Nephron progenitor cell (in vitro differentiated cells): ENCODE measurements around the gene PDLIM7.
A peak's percentile ranks its signal among the peaks of the same experiment; 100 is the strongest.

Experiments
- DNase-seq: peaks from one replicate; pipeline ENCODE4 v3.0.0; 2021
- H3K27ac Mint-ChIP-seq: 2 replicates; pipeline ENCODE4 v1.8.0; 2021; ENCODE audit warnings: mild to moderate bottlenecking, moderate library complexity, mixed read lengths
- H3K27me3 Mint-ChIP-seq: 2 replicates; pipeline ENCODE4 v1.8.0; 2021; ENCODE audit warnings: mild to moderate bottlenecking, low read depth, mixed read lengths; ENCODE audit not compliant: poor library complexity
- H3K36me3 Mint-ChIP-seq: 2 replicates; pipeline ENCODE4 v1.8.0; 2021; ENCODE audit warnings: low read depth, mixed read lengths
- H3K4me1 Mint-ChIP-seq: 2 replicates; pipeline ENCODE4 v1.8.0; 2021; ENCODE audit warnings: mixed read lengths
- H3K4me3 Mint-ChIP-seq: 2 replicates; pipeline ENCODE4 v1.8.0; 2021; ENCODE audit warnings: mild to moderate bottlenecking, moderate library complexity, mixed read lengths
- H3K9me3 Mint-ChIP-seq: 2 replicates; pipeline ENCODE4 v1.8.0; 2021; ENCODE audit warnings: mild to moderate bottlenecking, moderate library complexity, mixed read lengths
- TF ChIP-seq, protein P1 (sequence below): fragments of 200-600 bp; sonication (generic); IDR thresholded peaks from 2 replicates; pipeline ENCODE4 v1.5.0; 2021; ENCODE audit warnings: antibody characterized with exemption

Gene PDLIM7

DNA sequence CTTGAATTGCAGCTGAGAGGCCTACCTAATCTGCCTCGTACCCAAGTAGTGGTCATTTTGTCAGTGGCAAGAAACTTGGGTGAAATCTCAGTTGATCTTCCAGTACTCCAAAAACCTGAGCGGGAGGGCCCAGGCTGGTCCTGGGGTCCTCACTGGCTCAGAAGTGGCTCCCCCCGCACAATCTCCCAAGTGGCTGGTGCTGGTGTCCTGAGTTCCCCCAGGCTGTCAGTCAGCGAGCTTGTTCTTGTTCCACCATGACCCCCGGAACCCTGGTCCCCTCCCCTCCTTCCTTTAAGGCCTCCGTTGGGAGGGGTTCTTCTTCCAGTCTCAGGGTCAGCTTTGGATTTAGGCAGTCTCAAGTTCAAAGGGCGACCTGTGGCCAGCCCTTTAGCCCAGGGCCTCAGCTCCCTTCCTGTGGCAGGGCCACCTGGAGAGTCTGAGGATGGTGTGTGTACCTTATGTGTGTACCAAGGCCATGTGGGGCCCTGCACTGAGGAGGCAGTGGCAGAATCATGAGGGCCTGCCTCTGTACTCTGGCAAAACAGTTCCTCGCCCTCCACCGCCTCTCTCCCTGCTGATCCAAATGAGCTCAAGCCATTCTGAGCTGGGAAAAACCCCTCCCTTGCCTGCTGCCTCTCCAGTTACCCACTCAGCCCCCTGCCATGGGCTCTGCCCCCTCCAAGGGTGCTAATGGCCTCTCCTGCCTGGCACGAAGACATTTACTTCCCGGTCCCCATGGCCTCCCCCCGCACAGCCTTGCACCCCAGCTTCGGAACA, 19.5 kb downstream of the PDLIM7 start:
- Mint-ChIP-seq H3K36me3 (peaks cover 14% of the 10 kb centered on the region), H3K4me3 (no peak overlapping the region), H3K27ac (peak overlapping the region; percentile 88), H3K4me1 (peaks cover 65% of the 10 kb centered on the region), H3K27me3 (no peaks in the 10 kb centered on the region), H3K9me3 (no peaks in the 10 kb centered on the region)
- TF ChIP-seq, protein P1, sequence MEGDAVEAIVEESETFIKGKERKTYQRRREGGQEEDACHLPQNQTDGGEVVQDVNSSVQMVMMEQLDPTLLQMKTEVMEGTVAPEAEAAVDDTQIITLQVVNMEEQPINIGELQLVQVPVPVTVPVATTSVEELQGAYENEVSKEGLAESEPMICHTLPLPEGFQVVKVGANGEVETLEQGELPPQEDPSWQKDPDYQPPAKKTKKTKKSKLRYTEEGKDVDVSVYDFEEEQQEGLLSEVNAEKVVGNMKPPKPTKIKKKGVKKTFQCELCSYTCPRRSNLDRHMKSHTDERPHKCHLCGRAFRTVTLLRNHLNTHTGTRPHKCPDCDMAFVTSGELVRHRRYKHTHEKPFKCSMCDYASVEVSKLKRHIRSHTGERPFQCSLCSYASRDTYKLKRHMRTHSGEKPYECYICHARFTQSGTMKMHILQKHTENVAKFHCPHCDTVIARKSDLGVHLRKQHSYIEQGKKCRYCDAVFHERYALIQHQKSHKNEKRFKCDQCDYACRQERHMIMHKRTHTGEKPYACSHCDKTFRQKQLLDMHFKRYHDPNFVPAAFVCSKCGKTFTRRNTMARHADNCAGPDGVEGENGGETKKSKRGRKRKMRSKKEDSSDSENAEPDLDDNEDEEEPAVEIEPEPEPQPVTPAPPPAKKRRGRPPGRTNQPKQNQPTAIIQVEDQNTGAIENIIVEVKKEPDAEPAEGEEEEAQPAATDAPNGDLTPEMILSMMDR, result no peak
- DNase-seq, result no peak

DNA sequence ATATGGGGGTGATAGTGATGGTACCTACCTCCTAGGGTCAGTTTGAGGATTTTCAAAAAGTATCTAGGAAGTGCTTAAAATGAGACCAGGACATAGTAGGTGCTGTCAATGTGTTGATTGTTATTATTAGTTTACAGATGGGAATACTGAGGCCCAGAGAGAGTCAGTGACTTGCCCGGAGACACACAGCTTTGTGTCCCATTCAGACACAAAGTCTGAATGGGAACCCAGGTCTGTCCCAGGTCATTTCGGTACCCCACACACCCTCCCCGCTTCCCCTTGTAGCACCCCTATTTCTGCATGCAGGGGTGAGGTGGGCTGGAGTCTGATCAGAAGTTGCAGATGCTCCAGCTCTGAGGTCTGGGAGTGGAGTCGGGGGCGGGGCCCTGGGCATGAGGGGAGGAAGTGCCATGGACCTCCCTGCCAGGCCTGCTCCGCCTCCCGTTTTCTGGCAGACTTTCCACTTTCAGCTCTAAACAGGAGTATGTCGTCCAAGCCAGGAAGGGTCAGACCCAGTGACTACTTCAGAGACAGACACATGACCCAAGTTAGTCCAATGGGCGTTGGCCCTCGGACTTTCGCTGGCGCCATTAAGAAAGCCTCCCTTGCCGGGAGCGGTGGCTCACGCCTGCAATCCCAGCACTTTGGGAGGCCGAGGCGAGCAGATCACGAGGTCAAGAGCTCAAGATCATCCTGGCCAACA, 20.7 kb downstream of the PDLIM7 start:
- no peaks in the 10 kb centered on the region for H3K27me3 Mint-ChIP-seq
- H3K27ac Mint-ChIP-seq, result no peak overlapping the region
- H3K4me1 Mint-ChIP-seq, result peaks cover 66% of the 10 kb centered on the region
- no peak overlapping the region for H3K4me3 Mint-ChIP-seq
- peaks cover 7% of the 10 kb centered on the region for H3K36me3 Mint-ChIP-seq
- TF ChIP-seq, protein P1, result no peak
- DNase-seq, result no peak
- H3K9me3 Mint-ChIP-seq, result no peaks in the 10 kb centered on the region

DNA sequence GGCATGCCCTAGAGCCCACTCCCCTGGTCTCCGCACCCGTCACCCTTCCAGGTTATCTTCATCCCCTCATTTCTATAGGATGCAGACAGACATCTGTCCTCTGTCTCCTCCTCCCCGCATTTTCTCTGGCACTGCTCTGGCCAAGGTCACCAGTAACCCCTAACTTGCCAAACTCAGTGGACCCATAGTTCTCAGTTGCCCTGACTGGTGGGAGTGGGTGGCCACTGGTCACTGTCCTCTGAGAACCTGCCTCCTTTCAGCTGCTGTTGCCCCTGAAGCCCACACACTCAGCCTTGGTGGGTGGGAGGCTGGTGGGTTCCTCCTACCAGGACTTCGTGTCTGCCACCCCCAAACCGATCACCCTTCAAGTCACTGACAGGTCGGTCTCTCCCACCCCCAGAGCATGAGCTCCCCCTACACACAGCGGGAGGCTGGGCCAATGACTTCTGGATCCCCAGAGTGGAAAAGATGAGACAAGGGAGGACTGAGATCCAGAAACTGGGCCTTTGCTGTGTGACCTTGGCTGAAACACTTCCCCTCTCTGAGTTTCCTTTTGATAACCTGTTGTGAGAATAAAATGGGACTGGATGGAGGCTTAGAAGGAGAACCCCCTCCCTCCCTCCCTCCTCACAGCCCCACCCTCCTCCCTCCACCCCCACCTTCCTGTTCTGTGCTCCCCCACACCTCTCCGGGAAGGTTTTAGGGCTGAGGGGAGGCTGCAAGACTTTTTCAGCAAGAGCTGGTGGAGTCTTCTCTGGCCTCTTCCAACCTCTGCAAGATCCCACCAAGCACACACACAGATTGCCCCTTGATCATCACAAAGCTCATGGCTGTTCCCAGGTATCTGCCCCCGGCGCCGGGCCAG, 21.6 kb downstream of the PDLIM7 start:
- Mint-ChIP-seq H3K36me3 (peaks cover 7% of the 10 kb centered on the region), H3K27me3 (no peaks in the 10 kb centered on the region), H3K9me3 (no peaks in the 10 kb centered on the region), H3K27ac (no peak overlapping the region), H3K4me3 (peak overlapping the region; percentile 51), H3K4me1 (peaks cover 74% of the 10 kb centered on the region)
- TF ChIP-seq, protein P1, result no peak
- DNase-seq, result no peak

DNA sequence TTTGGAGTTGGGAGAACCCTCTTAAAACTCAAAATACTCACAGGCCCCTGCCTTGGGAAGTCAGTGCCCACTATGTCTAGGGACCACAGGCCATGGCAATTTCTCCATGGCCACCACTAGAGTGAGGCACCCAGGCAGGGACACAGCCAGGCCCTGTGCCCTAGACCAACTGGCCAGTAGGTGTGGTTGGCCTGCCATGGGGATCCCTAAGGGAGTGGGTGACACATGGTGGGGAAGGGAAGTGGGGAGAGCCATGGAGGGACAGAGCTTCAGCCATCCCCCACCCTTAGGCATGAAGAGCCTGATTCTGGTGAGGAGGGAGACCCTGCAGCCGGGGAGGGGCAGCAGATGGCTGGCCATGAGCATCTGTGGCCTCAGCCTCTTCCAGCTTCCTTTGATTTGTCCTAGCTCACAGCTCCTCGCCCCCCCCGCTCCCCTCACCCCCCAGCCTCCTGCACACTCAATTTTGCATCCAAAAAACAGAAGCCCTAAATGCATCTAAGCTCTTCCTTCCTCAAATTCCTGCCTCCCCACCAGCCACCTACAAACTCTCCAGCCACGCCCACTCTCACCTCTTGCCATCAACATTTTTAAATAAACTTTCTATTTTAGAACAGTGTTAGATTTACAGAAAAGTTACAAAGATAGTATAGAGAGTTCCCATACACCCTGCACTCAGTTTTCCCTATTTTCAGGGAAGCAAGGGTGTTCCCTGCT, 22.4 kb downstream of the PDLIM7 start:
- H3K4me1 Mint-ChIP-seq, result peaks cover 79% of the 10 kb centered on the region
- H3K4me3 Mint-ChIP-seq, result peak overlapping the region; percentile 80
- no peaks in the 10 kb centered on the region for H3K9me3 Mint-ChIP-seq
- H3K27me3 Mint-ChIP-seq, result no peaks in the 10 kb centered on the region
- H3K27ac Mint-ChIP-seq, result no peak overlapping the region
- DNase-seq, result no peak
- TF ChIP-seq, protein P1, result no peak
- peaks cover 13% of the 10 kb centered on the region for H3K36me3 Mint-ChIP-seq

DNA sequence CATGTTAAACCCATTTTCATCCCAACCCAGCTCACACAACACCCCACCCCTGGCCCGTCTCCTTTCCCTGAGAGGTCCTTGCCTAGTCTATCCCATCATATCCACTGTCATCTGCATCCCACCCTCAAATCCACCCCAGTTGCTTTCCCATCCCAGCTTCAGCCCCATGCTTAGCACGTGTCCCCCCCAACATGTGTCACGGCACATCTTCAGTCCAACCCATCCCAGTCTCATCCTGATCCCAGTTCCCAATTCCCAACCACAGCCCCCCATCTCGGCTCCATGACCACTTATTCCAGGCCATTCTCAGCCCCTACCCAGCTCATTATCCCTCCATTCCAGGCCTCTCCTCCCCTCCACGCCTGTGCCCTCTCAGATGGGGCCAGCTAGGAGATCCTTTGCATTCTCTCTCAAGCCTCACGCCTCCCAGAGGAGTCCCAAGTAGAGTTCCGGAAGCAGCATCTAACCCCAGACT, 23.4 kb downstream of the PDLIM7 start:
- TF ChIP-seq, protein P1, result no peak
- Mint-ChIP-seq H3K4me1 (peaks cover 77% of the 10 kb centered on the region), H3K4me3 (peak overlapping the region; percentile 80), H3K27ac (peak overlapping the region; percentile 74), H3K27me3 (no peaks in the 10 kb centered on the region), H3K9me3 (no peaks in the 10 kb centered on the region), H3K36me3 (peaks cover 11% of the 10 kb centered on the region)
- DNase-seq, result no peak
